CD4-positive, alpha-beta T cell (primary cell): ENCODE data around the gene SLC26A2. TPM values are rescaled to one million over a fixed set of nuclear protein-coding genes. Genes with fewer than 3 reads are reported as not detected.

ENCODE experiments used
- ATAC-seq: fragments of 200-7000 bp; cut with Tn5 transposase; one replicate; pipeline ENCODE4 v1.10.0; 2022; ENCODE audit warnings: mild to moderate bottlenecking; ENCODE audit not compliant: poor library complexity
- CTCF ChIA-PET: fragments of 350-600 bp; sonication (Branson Sonifier 250); formaldehyde crosslinking; loops from one replicate; lab custom pipeline; 2021; ENCODE audit warnings: antibody characterized with exemption, inconsistent platforms; lab: Charles Lee
- POLR2A ChIA-PET: fragments of 350-600 bp; sonication (Branson Sonifier 250); formaldehyde crosslinking; loops from one replicate; lab custom pipeline; 2021; ENCODE audit warnings: antibody characterized with exemption, inconsistent platforms; lab: Charles Lee
- DNase-seq, 14 experiments: peaks; one replicate each; pipeline ENCODE4 v3.0.0-alpha.2; 2013 to 2020; ENCODE audit warnings: mixed read lengths in 2 of 14
- H3K27ac ChIP-seq, 2 donors: one replicate each; pipeline versions ENCODE4 v1.5.1 to v1.7.0; 2013; ENCODE audit warnings: low read length in 2 of 2, low read depth in 1 of 2, mild to moderate bottlenecking in 1 of 2
- H3K27me3 ChIP-seq, 2 experiments: 1 replicate in 1 of 2; 2 replicates in 1 of 2; pipeline versions ENCODE4 v1.6.1 to v1.7.0; 2013; ENCODE audit warnings: low read length in 2 of 2, control low read depth in 1 of 2, mild to moderate bottlenecking in 1 of 2, moderate library complexity in 1 of 2; ENCODE audit not compliant: insufficient read depth in 2 of 2, control insufficient read depth in 1 of 2
- H3K36me3 ChIP-seq: one replicate; pipeline ENCODE4 v1.6.1; 2013; ENCODE audit warnings: low read length, control low read depth; ENCODE audit not compliant: insufficient read depth
- H3K4me1 ChIP-seq: one replicate; pipeline ENCODE4 v1.6.1; 2013; ENCODE audit warnings: low read length, control low read depth; ENCODE audit not compliant: insufficient read depth
- H3K4me3 ChIP-seq: one replicate; pipeline ENCODE4 v1.5.1; 2013; ENCODE audit warnings: mild to moderate bottlenecking, low read length, moderate library complexity
- H3K9me3 ChIP-seq, 2 experiments: 1 replicate in 1 of 2; 2 replicates in 1 of 2; pipeline versions ENCODE4 v1.6.1 to v1.7.0; 2013; ENCODE audit warnings: low read length in 2 of 2, mild to moderate bottlenecking in 2 of 2, control low read depth in 1 of 2, moderate library complexity in 1 of 2; ENCODE audit not compliant: control insufficient read depth in 1 of 2, insufficient read depth in 1 of 2
- H3K27ac Mint-ChIP-seq: one replicate; pipeline ENCODE4 v1.8.0; 2020; ENCODE audit warnings: mixed read lengths
- H3K27me3 Mint-ChIP-seq: one replicate; pipeline ENCODE4 v1.8.0; 2021; ENCODE audit warnings: mixed read lengths
- H3K36me3 Mint-ChIP-seq: one replicate; pipeline ENCODE4 v1.8.0; 2021; ENCODE audit warnings: low read depth, mixed read lengths
- H3K4me1 Mint-ChIP-seq: one replicate; pipeline ENCODE4 v1.8.0; 2021; ENCODE audit warnings: low read depth, mixed read lengths
- H3K4me3 Mint-ChIP-seq: one replicate; pipeline ENCODE4 v1.8.0; 2020; ENCODE audit warnings: mild to moderate bottlenecking, mixed read lengths
- H3K9me3 Mint-ChIP-seq: one replicate; pipeline ENCODE4 v1.8.0; 2020; ENCODE audit warnings: mixed read lengths
- intact Hi-C, 2 experiments: fragments of 100-400 bp; cut with DNase I in 1 of 2; cut with micrococcal nuclease in 1 of 2; formaldehyde crosslinking; loops; one replicate each; pipeline versions ENCODE4 v1.15.1 to v1.9.0; 2023 to 2025; cut with DNase I, micrococcal nuclease
- total RNA-seq, 174 experiments: library from RNA in 2 of 174; stranded (reverse) in 2 of 174; gene quantifications; one replicate each; pipeline ENCODE4 v1.2.3 and lab custom pipeline; 2021 to 2026
- TF ChIP-seq, protein P1 (sequence below): fragments of 200-600 bp; IDR thresholded peaks from one replicate; pipeline ENCODE4 v1.8.0; 2022; ENCODE audit warnings: antibody characterized with exemption, mild to moderate bottlenecking

SLC26A2 gene
- total RNA-seq, 2 experiments from 2014 or later: 2.8 to 4.2 TPM

DNA sequence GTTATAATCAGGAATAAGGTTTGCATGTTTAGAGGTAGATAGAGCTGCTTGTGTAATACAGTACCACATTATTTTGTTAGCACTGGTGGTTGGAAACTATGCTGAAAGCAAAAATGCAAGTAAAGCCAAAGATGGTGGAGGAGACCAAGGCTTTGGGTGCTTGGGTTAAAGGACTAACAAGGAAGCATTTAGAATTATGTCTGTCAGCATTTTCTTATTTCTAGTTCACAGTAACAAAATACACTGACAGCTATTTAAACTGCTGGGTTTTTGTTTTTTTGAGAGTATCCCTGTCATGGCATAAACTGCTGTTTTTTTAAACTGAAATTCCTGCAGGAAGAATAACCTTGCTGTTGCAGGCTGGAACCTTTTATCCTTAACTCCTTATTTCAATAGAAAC lies 46.5 kb downstream of the SLC26A2 start:
- intact Hi-C loops: no loop called here
- Mint-ChIP-seq H3K36me3 (peaks cover 84% of the 10 kb centered on the region), H3K27ac (no peak overlapping the region), H3K4me3 (no peak overlapping the region), H3K9me3 (no peaks in the 10 kb centered on the region), H3K27me3 (no peaks in the 10 kb centered on the region), H3K4me1 (peaks cover 36% of the 10 kb centered on the region)
- Histone ChIP-seq H3K4me3 (no peak overlapping the region), H3K27ac (no peak overlapping the region), H3K27me3 (no peaks in the 10 kb centered on the region), H3K36me3 (peaks cover 69% of the 10 kb centered on the region), H3K9me3 (no peaks in the 10 kb centered on the region), H3K4me1 (peaks cover 12% of the 10 kb centered on the region)
- ChIA-PET POLR2A (no interaction called here), CTCF (interaction anchor here (1.0 kb wide), 1 partner anchor 16 kb away, joined by 4 read pairs; no protein-coding TSS in a partner anchor)
- TF ChIP-seq, protein P1, sequence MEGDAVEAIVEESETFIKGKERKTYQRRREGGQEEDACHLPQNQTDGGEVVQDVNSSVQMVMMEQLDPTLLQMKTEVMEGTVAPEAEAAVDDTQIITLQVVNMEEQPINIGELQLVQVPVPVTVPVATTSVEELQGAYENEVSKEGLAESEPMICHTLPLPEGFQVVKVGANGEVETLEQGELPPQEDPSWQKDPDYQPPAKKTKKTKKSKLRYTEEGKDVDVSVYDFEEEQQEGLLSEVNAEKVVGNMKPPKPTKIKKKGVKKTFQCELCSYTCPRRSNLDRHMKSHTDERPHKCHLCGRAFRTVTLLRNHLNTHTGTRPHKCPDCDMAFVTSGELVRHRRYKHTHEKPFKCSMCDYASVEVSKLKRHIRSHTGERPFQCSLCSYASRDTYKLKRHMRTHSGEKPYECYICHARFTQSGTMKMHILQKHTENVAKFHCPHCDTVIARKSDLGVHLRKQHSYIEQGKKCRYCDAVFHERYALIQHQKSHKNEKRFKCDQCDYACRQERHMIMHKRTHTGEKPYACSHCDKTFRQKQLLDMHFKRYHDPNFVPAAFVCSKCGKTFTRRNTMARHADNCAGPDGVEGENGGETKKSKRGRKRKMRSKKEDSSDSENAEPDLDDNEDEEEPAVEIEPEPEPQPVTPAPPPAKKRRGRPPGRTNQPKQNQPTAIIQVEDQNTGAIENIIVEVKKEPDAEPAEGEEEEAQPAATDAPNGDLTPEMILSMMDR: no peak
- ATAC-seq (no peak), DNase-seq (no peak)

DNA sequence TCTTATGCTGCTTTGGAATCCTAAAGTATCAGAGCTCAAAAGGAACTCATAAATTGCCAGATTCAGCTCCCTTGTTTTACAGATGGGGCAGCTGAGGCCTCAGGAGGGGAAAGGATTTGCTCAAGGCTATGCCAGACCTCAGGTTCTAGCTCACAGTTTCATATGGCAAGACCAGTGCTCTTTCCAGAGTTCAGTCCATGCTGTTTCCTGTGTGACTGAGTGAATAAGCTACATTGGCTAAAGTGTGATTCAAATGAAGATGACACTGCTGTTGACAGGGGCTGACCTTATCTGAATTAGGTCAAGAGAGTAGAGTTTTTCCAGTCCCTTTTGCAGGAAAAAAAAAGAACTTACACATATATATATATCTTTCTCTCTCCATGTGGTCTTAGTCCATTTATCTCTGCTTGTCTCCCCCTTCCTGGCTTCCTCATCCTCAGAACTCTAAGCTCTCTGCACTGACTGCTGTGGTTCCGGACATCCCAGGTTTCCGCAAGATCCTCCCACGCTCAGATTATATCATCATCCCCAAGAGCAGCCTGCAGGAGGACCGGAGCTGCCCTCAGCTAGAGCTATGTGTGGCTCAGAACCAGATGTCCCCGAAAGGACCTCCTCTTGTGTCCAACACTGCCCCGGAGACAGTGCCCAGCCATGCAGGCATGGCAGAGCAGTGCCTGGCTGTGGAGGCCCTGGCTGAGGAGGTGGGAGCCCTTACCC lies 49.3 kb downstream of the SLC26A2 start:
- peaks cover 23% of the 10 kb centered on the region for H3K4me1 Mint-ChIP-seq
- no peak overlapping the region for H3K27ac Mint-ChIP-seq
- Histone ChIP-seq H3K4me1 (no peaks in the 10 kb centered on the region), H3K4me3 (no peak overlapping the region), H3K27me3 (no peaks in the 10 kb centered on the region), H3K27ac (no peak overlapping the region), H3K36me3 (peaks cover 90% of the 10 kb centered on the region), H3K9me3 (no peaks in the 10 kb centered on the region)
- H3K36me3 Mint-ChIP-seq: peaks cover 98% of the 10 kb centered on the region
- intact Hi-C loops: no loop called here
- ATAC-seq (no peak), DNase-seq (no peak)
- H3K4me3 Mint-ChIP-seq: no peak overlapping the region
- POLR2A ChIA-PET: no interaction called here
- no peaks in the 10 kb centered on the region for H3K27me3 Mint-ChIP-seq
- TF ChIP-seq, protein P1: no peak
- CTCF ChIA-PET: interaction anchor here (0.5 kb wide), 1 partner anchor 83 kb away, joined by 3 read pairs; no protein-coding TSS in a partner anchor
- no peaks in the 10 kb centered on the region for H3K9me3 Mint-ChIP-seq

DNA sequence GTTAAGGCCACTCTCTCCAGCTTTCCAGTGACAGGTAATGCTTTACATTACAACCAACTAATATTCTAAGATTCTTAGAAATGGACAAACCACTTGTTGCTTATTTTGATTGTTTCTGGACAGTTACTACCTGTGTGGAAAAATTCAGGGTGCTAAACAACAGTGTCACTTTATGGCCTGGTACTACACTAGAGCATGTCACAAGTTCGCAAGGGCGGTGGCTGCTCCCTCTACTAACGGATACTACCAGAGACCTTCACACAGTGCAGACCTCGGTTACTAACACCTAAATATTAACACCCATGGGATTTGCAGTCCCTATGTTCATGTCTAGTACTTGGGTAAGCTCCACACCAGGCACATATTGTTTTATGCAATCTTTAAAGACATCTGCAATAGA lies 53.4 kb downstream of the SLC26A2 start:
- H3K27ac ChIP-seq: no peak overlapping the region

More for the DNA sequence above, 53.4 kb downstream of the SLC26A2 start:
- ChIA-PET CTCF (no interaction called here), POLR2A (no interaction called here)
- peaks cover 100% of the 10 kb centered on the region for H3K36me3 Mint-ChIP-seq
- no peaks in the 10 kb centered on the region for H3K4me1 ChIP-seq
- H3K4me1 Mint-ChIP-seq: peaks cover under 1% of the 10 kb centered on the region
- no peak overlapping the region for H3K4me3 Mint-ChIP-seq
- no peaks in the 10 kb centered on the region for H3K9me3 Mint-ChIP-seq
- H3K27me3 ChIP-seq: no peaks in the 10 kb centered on the region
- intact Hi-C loops: no loop called here
- ATAC-seq (no peak), DNase-seq (no peak)
- no peak overlapping the region for H3K4me3 ChIP-seq
- TF ChIP-seq, protein P1: no peak
- no peaks in the 10 kb centered on the region for H3K27me3 Mint-ChIP-seq
- H3K27ac Mint-ChIP-seq: no peak overlapping the region
- H3K9me3 ChIP-seq: no peaks in the 10 kb centered on the region
- peaks cover 92% of the 10 kb centered on the region for H3K36me3 ChIP-seq
